ENCODE measurements around the gene MCEE. TPM values are rescaled to one million over a fixed set of nuclear protein-coding genes. Genes with fewer than 3 reads are reported as not detected.
"Not testable (repeated sequence)": the region's sequence is repeated elsewhere in the genome, so short reads cannot be mapped to it uniquely, and the experiment has no call there.

The MCEE gene
- total RNA-seq (10 to 100 TPM; 25.0 to 32.6 (median 28.8) TPM), polyA plus RNA-seq (44.2 TPM)
- long read RNA-seq, donor 1, partial matches to known transcripts: 0 of 13 reads
- long read RNA-seq, donor 1, other reads (novel, unspliced or antisense): 9 of 13 reads
- long read RNA-seq, donor 2, transcript MCEE-201 (3 exons, 835 nt): major isoform, 7 of 11 reads
- long read RNA-seq, donor 2, partial matches to known transcripts: 0 of 11 reads
- long read RNA-seq, donor 2, other reads (novel, unspliced or antisense): 4 of 11 reads
- long read RNA-seq, donor 3, transcript MCEE-201 (3 exons, 835 nt): major isoform, 14 of 26 reads
- long read RNA-seq, donor 3, partial matches to known transcripts: 0 of 26 reads
- long read RNA-seq, donor 3, other reads (novel, unspliced or antisense): 12 of 26 reads
- long read RNA-seq, donor 4, transcript MCEE-201 (3 exons, 835 nt): major isoform, 8 of 12 reads
- long read RNA-seq, donor 4, partial matches to known transcripts: 0 of 12 reads
- long read RNA-seq, donor 4, other reads (novel, unspliced or antisense): 4 of 12 reads

GRCh38 chr2:71130152-71130904, at the start of gene MCEE, which contains the start of gene MPHOSPH10:
MCEE (minus strand) TSS chr2:71130229; CDS start chr2:71130219, 10 bp downstream.
MPHOSPH10 (plus strand) TSS chr2:71130634; CDS start chr2:71130666, 32 bp downstream.
- intact Hi-C loops (cut with DNase I): no loop called here
- H3K27me3 ChIP-seq (ENCODE audit: control insufficient read depth, insufficient read depth): no peaks in the 10 kb centered on the region
- peak within 1 kb of the TSS; percentile 69 for H3K4me3 ChIP-seq (ENCODE audit: low read length)
- ATAC-seq: peak; percentile 99
- DNase-seq: peak; percentile 92 to 97 (median 95)
- H3K27ac ChIP-seq (ENCODE audit: low read length): peak within 1 kb of the TSS; percentile 97
- no peaks in the 10 kb centered on the region for H3K9me3 ChIP-seq (ENCODE audit: control insufficient read depth, low read length)
- under 1% methylated on average over 67 of the region's 67 CpGs for WGBS
- H3K4me1 ChIP-seq (ENCODE audit: control insufficient read depth, insufficient read depth, low read length): peaks cover 1% of the 10 kb centered on the region

GRCh38 chr2:71178836-71179235, 48.8 kb upstream of the MCEE start:
- DNase-seq; H3K27me3 ChIP-seq (ENCODE audit: control insufficient read depth, insufficient read depth); intact Hi-C loops (cut with DNase I); H3K4me1 ChIP-seq (ENCODE audit: control insufficient read depth, insufficient read depth, low read length); ATAC-seq; H3K4me3 ChIP-seq (ENCODE audit: low read length); H3K9me3 ChIP-seq (ENCODE audit: control insufficient read depth, low read length); H3K27ac ChIP-seq (ENCODE audit: low read length): not testable (repeated sequence)
- 72% methylated on average over 8 of the region's 8 CpGs for WGBS

- intact Hi-C loops (cut with DNase I): no loop called here
- DNase-seq (no peak), ATAC-seq (no peak)
- no peak overlapping the region for H3K27ac ChIP-seq (ENCODE audit: low read length)
- 71% methylated on average over 3 of the region's 3 CpGs for WGBS
- H3K4me3 ChIP-seq (ENCODE audit: low read length): no peak overlapping the region
- no peaks in the 10 kb centered on the region for H3K9me3 ChIP-seq (ENCODE audit: control insufficient read depth, low read length)
- peaks cover 3% of the 10 kb centered on the region for H3K4me1 ChIP-seq (ENCODE audit: control insufficient read depth, insufficient read depth, low read length)
- no peaks in the 10 kb centered on the region for H3K27me3 ChIP-seq (ENCODE audit: control insufficient read depth, insufficient read depth)
Observed at GRCh38 chr2:71174207-71174606, 44.2 kb upstream of the MCEE start.

GRCh38 chr2:71173096-71173495, 43.1 kb upstream of the MCEE start:
- Histone ChIP-seq H3K4me1 (ENCODE audit: control insufficient read depth, insufficient read depth, low read length) (peaks cover 3% of the 10 kb centered on the region), H3K27me3 (ENCODE audit: control insufficient read depth, insufficient read depth) (no peaks in the 10 kb centered on the region), H3K27ac (ENCODE audit: low read length) (no peak overlapping the region), H3K9me3 (ENCODE audit: control insufficient read depth, low read length) (no peaks in the 10 kb centered on the region), H3K4me3 (ENCODE audit: low read length) (no peak overlapping the region)
- WGBS: 60% methylated on average over 1 of the region's 1 CpG
- ATAC-seq (no peak), DNase-seq (no peak)
- intact Hi-C loops (cut with DNase I): no loop called here

- WGBS: 69% methylated on average over 3 of the region's 3 CpGs
- intact Hi-C loops (cut with DNase I): no loop called here
- no peaks in the 10 kb centered on the region for H3K9me3 ChIP-seq (ENCODE audit: control insufficient read depth, low read length)
- no peak overlapping the region for H3K4me3 ChIP-seq (ENCODE audit: low read length)
- no peak for ATAC-seq
- no peaks in the 10 kb centered on the region for H3K27me3 ChIP-seq (ENCODE audit: control insufficient read depth, insufficient read depth)
- DNase-seq: no peak
- H3K4me1 ChIP-seq (ENCODE audit: control insufficient read depth, insufficient read depth, low read length): no peaks in the 10 kb centered on the region
- H3K27ac ChIP-seq (ENCODE audit: low read length): no peak overlapping the region
Observed at GRCh38 chr2:71166812-71167211, 36.8 kb upstream of the MCEE start.

GRCh38 chr2:71157124-71157793, 27.2 kb upstream of the MCEE start:
- Histone ChIP-seq H3K9me3 (ENCODE audit: control insufficient read depth, low read length) (no peaks in the 10 kb centered on the region), H3K4me1 (ENCODE audit: control insufficient read depth, insufficient read depth, low read length) (no peaks in the 10 kb centered on the region), H3K27ac (ENCODE audit: low read length) (no peak overlapping the region), H3K27me3 (ENCODE audit: control insufficient read depth, insufficient read depth) (no peaks in the 10 kb centered on the region), H3K4me3 (ENCODE audit: low read length) (no peak overlapping the region)
- intact Hi-C loops (cut with DNase I): no loop called here
- DNase-seq (peak; percentile 51 to 78 (median 73)), ATAC-seq (peak; percentile 72 to 81)
- 6% methylated on average over 16 of the region's 16 CpGs for WGBS

GRCh38 chr2:71156573-71156972, 26.5 kb upstream of the MCEE start:
- Histone ChIP-seq H3K27me3 (ENCODE audit: control insufficient read depth, insufficient read depth) (no peaks in the 10 kb centered on the region), H3K4me3 (ENCODE audit: low read length) (no peak overlapping the region), H3K9me3 (ENCODE audit: control insufficient read depth, low read length) (no peaks in the 10 kb centered on the region), H3K27ac (ENCODE audit: low read length) (no peak overlapping the region), H3K4me1 (ENCODE audit: control insufficient read depth, insufficient read depth, low read length) (no peaks in the 10 kb centered on the region)
- ATAC-seq: peak; percentile 19 to 29
- no peak for DNase-seq
- WGBS: 42% methylated on average over 6 of the region's 6 CpGs
- intact Hi-C loops (cut with DNase I): no loop called here

- H3K4me3 ChIP-seq (ENCODE audit: low read length): no peak overlapping the region
- no peaks in the 10 kb centered on the region for H3K9me3 ChIP-seq (ENCODE audit: control insufficient read depth, low read length)
- WGBS: 90% methylated on average over 4 of the region's 4 CpGs
- no peaks in the 10 kb centered on the region for H3K27me3 ChIP-seq (ENCODE audit: control insufficient read depth, insufficient read depth)
- H3K27ac ChIP-seq (ENCODE audit: low read length): no peak overlapping the region
- DNase-seq (no peak), ATAC-seq (no peak)
- intact Hi-C loops (cut with DNase I): no loop called here
- no peaks in the 10 kb centered on the region for H3K4me1 ChIP-seq (ENCODE audit: control insufficient read depth, insufficient read depth, low read length)
Observed at GRCh38 chr2:71155846-71156245, 25.8 kb upstream of the MCEE start.

- Histone ChIP-seq H3K4me3 (ENCODE audit: low read length) (no peak overlapping the region), H3K27me3 (ENCODE audit: control insufficient read depth, insufficient read depth) (no peaks in the 10 kb centered on the region), H3K4me1 (ENCODE audit: control insufficient read depth, insufficient read depth, low read length) (no peaks in the 10 kb centered on the region), H3K27ac (ENCODE audit: low read length) (no peak overlapping the region), H3K9me3 (ENCODE audit: control insufficient read depth, low read length) (no peaks in the 10 kb centered on the region)
- no peak for DNase-seq
- intact Hi-C loops (cut with DNase I): no loop called here
- WGBS: 67% methylated on average over 6 of the region's 6 CpGs
- ATAC-seq: no peak
Observed at GRCh38 chr2:71154798-71155197, 24.8 kb upstream of the MCEE start.

GRCh38 chr2:71154279-71154678, 24.2 kb upstream of the MCEE start:
- Histone ChIP-seq H3K9me3 (ENCODE audit: control insufficient read depth, low read length) (no peaks in the 10 kb centered on the region), H3K4me1 (ENCODE audit: control insufficient read depth, insufficient read depth, low read length) (no peaks in the 10 kb centered on the region), H3K27ac (ENCODE audit: low read length) (no peak overlapping the region), H3K27me3 (ENCODE audit: control insufficient read depth, insufficient read depth) (no peaks in the 10 kb centered on the region), H3K4me3 (ENCODE audit: low read length) (no peak overlapping the region)
- intact Hi-C loops (cut with DNase I): no loop called here
- ATAC-seq (no peak), DNase-seq (no peak)
- WGBS: 69% methylated on average over 8 of the region's 8 CpGs

Data from right cardiac atrium (tissue), 5 donors.